Measurements from ENCODE around the gene GUCA2A. TPM values are rescaled to one million over a fixed set of nuclear protein-coding genes. Genes with fewer than 3 reads are reported as not detected.
"Not testable (repeated sequence)": the region's sequence is repeated elsewhere in the genome, so short reads cannot be mapped to it uniquely, and the experiment has no call there.

Gene GUCA2A
- total RNA-seq, result not detected in 2 replicates

GRCh38 chr1:42164551-42165420 is at the start of gene GUCA2A:
Gene GUCA2A, minus strand, starts transcription at chr1:42164745. Its CDS starts 33 bp downstream, at chr1:42164712.
- no peak within 1 kb of the TSS for H3K4me3 ChIP-seq (ENCODE audit: low read depth, low read length)
- DNase-seq (ENCODE audit: low read depth), result no peak
- no peak for TF ChIP-seq CTCF (IDR thresholded peaks at IDR 0.05; ENCODE audit: insufficient read depth, low read depth, low read length)

- no peak overlapping the region for H3K4me3 ChIP-seq (ENCODE audit: low read depth, low read length)
- DNase-seq (ENCODE audit: low read depth), result no peak
- TF ChIP-seq CTCF (IDR thresholded peaks at IDR 0.05; ENCODE audit: insufficient read depth, low read depth, low read length), result no peak
Measured at GRCh38 chr1:42211224-42211623, 46.7 kb upstream of the GUCA2A start.

GRCh38 chr1:42210421-42211133 is 46.0 kb upstream of the GUCA2A start:
- TF ChIP-seq CTCF (IDR thresholded peaks at IDR 0.05; ENCODE audit: insufficient read depth, low read depth, low read length), result no peak

GRCh38 chr1:42209526-42210251 is 45.1 kb upstream of the GUCA2A start:
- H3K4me3 ChIP-seq (ENCODE audit: low read depth, low read length), result no peak overlapping the region
- no peak for TF ChIP-seq CTCF (IDR thresholded peaks at IDR 0.05; ENCODE audit: insufficient read depth, low read depth, low read length)
- DNase-seq (ENCODE audit: low read depth), result peak; percentile 26

More at GRCh38 chr1:42210421-42211133, 46.0 kb upstream of the GUCA2A start:
- H3K4me3 ChIP-seq (ENCODE audit: low read depth, low read length), result no peak overlapping the region
- DNase-seq (ENCODE audit: low read depth), result no peak

- not testable (repeated sequence) for H3K4me3 ChIP-seq (ENCODE audit: low read depth, low read length); DNase-seq (ENCODE audit: low read depth)
Measured at GRCh38 chr1:42206930-42207329, 42.4 kb upstream of the GUCA2A start.

GRCh38 chr1:42206164-42206563 is 41.6 kb upstream of the GUCA2A start:
- H3K4me3 ChIP-seq (ENCODE audit: low read depth, low read length), result no peak overlapping the region
- DNase-seq (ENCODE audit: low read depth), result peak; percentile 67
- no peak for TF ChIP-seq CTCF (IDR thresholded peaks at IDR 0.05; ENCODE audit: insufficient read depth, low read depth, low read length)

- no peak overlapping the region for H3K4me3 ChIP-seq (ENCODE audit: low read depth, low read length)
- no peak for DNase-seq (ENCODE audit: low read depth)
- TF ChIP-seq CTCF (IDR thresholded peaks at IDR 0.05; ENCODE audit: insufficient read depth, low read depth, low read length), result no peak
Measured at GRCh38 chr1:42201986-42202385, 37.4 kb upstream of the GUCA2A start.

Measured in fibroblast of villous mesenchyme (primary cell).